HepG2 (cell line): ENCODE data around the gene RHBDD3. TPM values are rescaled to one million over a fixed set of nuclear protein-coding genes. Genes with fewer than 3 reads are reported as not detected.

Source experiments
- ATAC-seq: fragments of 200-7000 bp; cut with Tn5 transposase; 3 replicates; pipeline ENCODE4 v1.9.1; 2020; ENCODE audit warnings: mild to moderate bottlenecking, moderate library complexity
- BruUV-seq: library from RNA; stranded (reverse); fragments of 400-500 nt; replicated peaks from 2 replicates; lab custom pipeline; 2021; lab: Mats Ljungman, UMichigan
- CTCF ChIA-PET: fragments of 300-600 bp; formaldehyde crosslinking; extraction: SDS; loops from one replicate; lab custom pipeline; 2021; ENCODE audit warnings: low total read pairs, inconsistent platforms, low intra/inter-chr PET ratio; lab: Yijun Ruan, JAX
- POLR2A ChIA-PET: fragments of 350-600 bp; sonication (Branson Sonifier 250); formaldehyde crosslinking; loops from one replicate; lab custom pipeline; 2020; ENCODE audit warnings: antibody characterized with exemption, inconsistent platforms; lab: Yijun Ruan, JAX
- DNase-seq: peaks from one replicate; pipeline ENCODE4 v3.0.0-alpha.2; 2015; ENCODE audit warnings: low spot score
- FAIRE-seq: peaks from 3 replicates; lab custom pipeline; 2011; peaks lifted over from hg19 to GRCh38; lab: Jason Lieb, UNC
- H2AFZ ChIP-seq: one replicate; pipeline ENCODE4 v1.6.1; 2011; ENCODE audit warnings: low read length, inconsistent platforms
- H3K27ac ChIP-seq: fragments of 300-600 bp; 3 replicates; pipeline ENCODE4 v1.8.0; 2011; ENCODE audit warnings: mixed run types, mild to moderate bottlenecking, mixed read lengths, low read length, inconsistent platforms; ENCODE audit not compliant: insufficient read depth; ENCODE audit errors: extremely low read length
- H3K27me3 ChIP-seq, 2 experiments: fragments of 200-600 bp in 1 of 2; 2 replicates in 1 of 2; 3 replicates in 1 of 2; pipeline versions ENCODE4 v1.6.0 to v1.8.0; 2011; ENCODE audit warnings: low read length in 2 of 2, mild to moderate bottlenecking in 2 of 2, moderate library complexity in 2 of 2, inconsistent platforms in 1 of 2; ENCODE audit not compliant: insufficient read depth in 2 of 2, control insufficient read depth in 1 of 2
- H3K36me3 ChIP-seq, 2 experiments: fragments of 200-600 bp in 1 of 2; replicated peaks in 1 of 2; 2 replicates in 1 of 2; 3 replicates in 1 of 2; pipeline versions ENCODE4 v1.5.1 to v1.8.0; 2011; ENCODE audit warnings: low read length in 2 of 2, inconsistent platforms in 1 of 2; ENCODE audit not compliant: insufficient read depth in 2 of 2, control insufficient read depth in 1 of 2
- H3K4me1 ChIP-seq: 2 replicates; pipeline ENCODE4 v1.5.1; 2012; ENCODE audit warnings: low read length, inconsistent platforms; ENCODE audit not compliant: insufficient read depth
- H3K4me2 ChIP-seq: 2 replicates; pipeline ENCODE4 v1.6.0; 2011; ENCODE audit warnings: low read depth, low read length, inconsistent platforms
- H3K4me3 ChIP-seq, 3 experiments: fragments of 200-600 bp in 1 of 3; sonication (generic), shearing (Covaris generic) in 1 of 3; replicated peaks in 1 of 3; 2 replicates each; pipeline ENCODE4 v1.5.1; 2011 to 2016; ENCODE audit warnings: low read length in 3 of 3, inconsistent platforms in 2 of 3, low read depth in 2 of 3, mild to moderate bottlenecking in 2 of 3, control low read depth in 1 of 3, mixed read lengths in 1 of 3; ENCODE audit not compliant: insufficient read depth in 1 of 3
- H3K79me2 ChIP-seq: one replicate; pipeline ENCODE4 v1.6.1; 2011; ENCODE audit warnings: low read length, inconsistent platforms; ENCODE audit not compliant: insufficient read depth
- H3K9ac ChIP-seq: 2 replicates; pipeline ENCODE4 v1.6.0; 2011; ENCODE audit warnings: mild to moderate bottlenecking, low read depth, low read length, inconsistent platforms; ENCODE audit not compliant: insufficient read depth
- H3K9me3 ChIP-seq: 2 replicates; pipeline ENCODE4 v1.5.1; 2012; ENCODE audit warnings: mild to moderate bottlenecking, low read length
- H4K20me1 ChIP-seq: 2 replicates; pipeline ENCODE4 v1.6.0; 2011; ENCODE audit warnings: inconsistent platforms, mild to moderate bottlenecking, low read length, moderate library complexity; ENCODE audit not compliant: insufficient read depth
- LBX2 ChIP-seq: sonication (generic); formaldehyde crosslinking; IDR thresholded peaks from 2 replicates; pipeline ENCODE4 v1.5.0; 2020; ENCODE audit warnings: missing genetic modification reagents, mild to moderate bottlenecking, borderline replicate concordance
- REST ChIP-seq, 2 experiments: IDR thresholded peaks; 2 replicates each; pipeline ENCODE4 v1.6.1; 2011 to 2012; ENCODE audit warnings: low read length in 2 of 2, borderline replicate concordance in 1 of 2, low read depth in 1 of 2, mild to moderate bottlenecking in 1 of 2, moderate library complexity in 1 of 2
- SNAPC4 ChIP-seq: sonication (generic); formaldehyde crosslinking; IDR thresholded peaks from 2 replicates; pipeline ENCODE4 v1.4.0; 2020; ENCODE audit warnings: mild to moderate bottlenecking, missing genetic modification reagents
- STAG1 ChIP-seq: sonication (generic); formaldehyde crosslinking; IDR thresholded peaks from 2 replicates; pipeline ENCODE4 v1.4.0; 2020; ENCODE audit warnings: missing genetic modification reagents
- THRA ChIP-seq: sonication (generic); formaldehyde crosslinking; IDR thresholded peaks from 2 replicates; pipeline ENCODE4 v1.4.0; 2020; ENCODE audit warnings: missing genetic modification reagents, borderline replicate concordance
- ZNF543 ChIP-seq: sonication (generic); formaldehyde crosslinking; IDR thresholded peaks from 2 replicates; pipeline ENCODE4 v1.4.0; 2020; ENCODE audit warnings: mild to moderate bottlenecking, missing genetic modification reagents
- ZNF598 ChIP-seq: sonication (generic); formaldehyde crosslinking; IDR thresholded peaks from 2 replicates; pipeline ENCODE4 v1.5.1; 2020; ENCODE audit warnings: mild to moderate bottlenecking, missing genetic modification reagents, borderline replicate concordance
- ZNF614 ChIP-seq: IDR thresholded peaks from 2 replicates; pipeline ENCODE4 v1.6.1; 2018; ENCODE audit warnings: missing biosample characterization, missing genetic modification reagents, inconsistent platforms, borderline replicate concordance
- WGBS: methylation state at CpG from one replicate; pipeline ENCODE4 v1.1.6; 2017; ENCODE audit warnings: low lambda C conversion rate; 5-methylcytosine and 5-hydroxymethylcytosine counted together
- in situ Hi-C: cut with HindIII; loops from 2 replicates; pipeline ENCODE4 v1.10.0; 2017; ENCODE audit warnings: low pct_unique_long_range_greater_than_20kb; ENCODE audit not compliant: extremely low pct_ligation_motif_present
- intact Hi-C: fragments of 100-400 bp; cut with micrococcal nuclease; formaldehyde crosslinking; loops from one replicate; pipeline ENCODE4 v1.10.0; 2022; ENCODE audit not compliant: unreplicated experiment
- polyA plus RNA-seq, 8 experiments: library from polyadenylated mRNA; depleted of rRNA in 3 of 8; stranded (reverse) in 7 of 8; unstranded in 1 of 8; fragments of >200 nt; fragmentation: Illumina TruSeq in 4 of 8; extraction: Trizol in 4 of 8; gene quantifications; 2 replicates each; pipeline versions ENCODE4 v1.2.1 to v1.2.3, GENCODE V29; 2011 to 2016; ENCODE audit warnings: low read depth in 4 of 8, missing spikeins in 1 of 8, mixed read lengths in 1 of 8; ENCODE audit not compliant: insufficient read depth in 1 of 8
- total RNA-seq, 5 experiments: library from RNA; depleted of rRNA; stranded (reverse); fragments of >200 nt; fragmentation: Illumina TruSeq; extraction: Trizol; gene quantifications; 2 replicates each; pipeline ENCODE4 v1.2.3, GENCODE V29; 2016; ENCODE audit warnings: low read depth in 1 of 5

The RHBDD3 gene
- total and polyA plus RNA-seq, 2 of the 13 experiments (the other 11 are each of a cell fraction or from before 2014, with no cell fraction given), result 12.1 to 26.7 TPM

GRCh38 chr22:29305836-29306174 lies 38.0 kb upstream of the RHBDD3 start (continued):
- TF ChIP-seq THRA (CRISPR knock-in tag), result no peak
- no peak for TF ChIP-seq REST (IDR thresholded peaks at IDR 0.05; ENCODE audit: borderline replicate concordance in 1 of 2, low read depth in 1 of 2, low read length in 2 of 2)
- 0 out of 2 replicates have a peak, but pooled peaks have one; percentile 45 for TF ChIP-seq LBX2 (CRISPR knock-in tag)

GRCh38 chr22:29302681-29303465 lies 35.1 kb upstream of the RHBDD3 start:
- Histone ChIP-seq H3K27me3 (no peaks in the 10 kb centered on the region), H3K4me2 (peak overlapping the region; percentile 37), H3K9me3 (no peaks in the 10 kb centered on the region), H3K27ac (no peak overlapping the region), H3K79me2 (no peaks in the 10 kb centered on the region), H3K9ac (no peak overlapping the region; the same call in 1 of the 2 replicates), H3K36me3 (peaks cover 14 to 18% of the 10 kb centered on the region in 2 experiments), H2AFZ (no peak overlapping the region), H3K4me1 (peaks cover 35% of the 10 kb centered on the region), H3K4me3 (no peak overlapping the region), H4K20me1 (0 out of 2 replicates have a peak, but pooled peaks cover 9% of the 10 kb centered on the region)
- ATAC-seq, result peak; percentile 49
- CTCF ChIA-PET, result no interaction called here
- POLR2A ChIA-PET, result interaction anchor here (0.6 kb wide), 1 partner anchor 32 kb away, joined by 3 read pairs; no protein-coding TSS in a partner anchor
- in situ Hi-C loops, result no loop called here
- BruUV-seq, result no TSS peak
- intact Hi-C loops, result no loop called here
- 35% methylated on average over 4 of the region's 13 CpGs for WGBS
- FAIRE-seq, result no peak
- DNase-seq, result no peak
- TF ChIP-seq ZNF543 (CRISPR knock-in tag), result no peak
- TF ChIP-seq ZNF598 (CRISPR knock-in tag), result peak; percentile 42; the same call in 1 of the 2 replicates
- 0 out of 2 replicates have a peak, but pooled peaks have one; percentile 9 for TF ChIP-seq STAG1 (CRISPR knock-in tag)
- TF ChIP-seq ZNF614 (CRISPR knock-in tag), result no peak
- no peak for TF ChIP-seq SNAPC4
